Measurements from ENCODE around the gene ONECUT3.

Gene ONECUT3

DNA sequence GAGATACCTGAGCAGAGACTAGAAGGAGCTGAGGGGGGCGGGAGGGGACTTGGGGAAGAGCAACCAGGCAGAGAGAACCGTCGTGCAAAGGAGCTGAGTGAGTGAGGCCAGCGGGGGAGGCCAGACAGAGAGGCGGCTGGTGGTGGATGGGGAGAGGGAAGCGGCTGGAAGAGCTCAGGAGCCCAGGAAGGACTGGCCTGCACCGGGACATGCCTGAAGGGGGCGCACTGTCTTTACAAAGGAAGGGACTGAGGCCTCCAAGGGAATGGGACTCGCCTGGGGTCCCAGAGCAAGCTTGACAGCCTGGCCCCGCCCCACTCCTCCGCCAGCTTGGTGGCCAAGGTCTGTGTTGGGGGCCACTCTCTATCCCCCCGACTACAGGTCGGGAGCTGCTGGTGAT is 14.9 kb downstream of the ONECUT3 start:
- no peak for DNase-seq (ENCODE audit: low read depth, low spot score)

DNA sequence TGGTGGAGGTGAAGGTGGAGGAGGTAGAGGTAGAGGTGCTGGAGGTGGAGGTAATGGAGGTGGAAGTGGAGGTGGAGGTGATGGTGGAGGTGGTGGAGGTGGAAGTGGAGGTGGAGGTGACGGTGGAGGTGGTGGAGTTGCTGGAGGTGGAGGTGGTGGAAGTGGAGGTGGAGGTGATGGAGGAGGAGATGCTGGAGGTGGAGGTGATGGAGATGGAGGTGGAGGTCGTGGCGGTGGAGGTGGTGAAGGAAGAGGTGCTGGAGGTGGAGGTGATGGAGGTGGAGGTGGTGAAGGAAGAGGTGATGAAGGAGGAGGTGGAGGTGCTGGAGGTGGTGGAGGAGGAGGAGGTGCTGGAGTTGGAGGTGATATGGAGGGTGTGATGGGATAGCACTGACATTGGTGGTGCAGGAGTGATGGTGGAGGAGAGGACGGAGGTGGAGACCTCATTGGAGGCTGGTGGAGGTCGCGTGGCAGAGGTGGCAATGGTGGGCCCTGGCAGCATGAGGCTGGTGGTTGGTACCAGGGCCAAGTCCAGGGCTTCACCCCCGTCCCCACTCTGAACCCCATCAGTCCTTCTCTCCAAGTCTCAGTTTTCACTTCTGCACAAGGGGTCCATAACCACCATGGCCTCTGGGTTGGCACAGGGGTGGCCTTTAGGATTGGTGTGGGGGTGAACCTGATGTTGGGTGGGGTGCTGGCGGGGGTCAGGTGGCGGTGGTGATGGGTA is 15.8 kb downstream of the ONECUT3 start:
- no peak for DNase-seq (ENCODE audit: low read depth, low spot score)

DNA sequence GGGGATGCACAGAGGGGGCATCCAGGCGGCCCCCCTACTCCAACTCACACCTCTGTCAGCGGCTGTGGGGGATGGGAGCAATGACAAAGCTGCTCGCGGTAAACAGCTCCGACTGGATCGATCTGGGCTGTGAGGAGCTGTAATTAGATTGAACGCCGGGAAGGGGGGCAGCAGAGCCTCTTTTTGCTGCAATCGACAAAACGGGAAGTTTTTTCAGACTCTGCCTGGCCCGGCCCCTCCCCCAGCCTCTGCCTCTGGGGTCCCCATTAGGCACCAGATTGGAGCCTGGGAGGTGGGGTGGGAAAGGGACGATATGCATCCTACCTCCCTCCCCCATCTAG is 16.3 kb downstream of the ONECUT3 start:
- no peak for DNase-seq (ENCODE audit: low read depth, low spot score)

DNA sequence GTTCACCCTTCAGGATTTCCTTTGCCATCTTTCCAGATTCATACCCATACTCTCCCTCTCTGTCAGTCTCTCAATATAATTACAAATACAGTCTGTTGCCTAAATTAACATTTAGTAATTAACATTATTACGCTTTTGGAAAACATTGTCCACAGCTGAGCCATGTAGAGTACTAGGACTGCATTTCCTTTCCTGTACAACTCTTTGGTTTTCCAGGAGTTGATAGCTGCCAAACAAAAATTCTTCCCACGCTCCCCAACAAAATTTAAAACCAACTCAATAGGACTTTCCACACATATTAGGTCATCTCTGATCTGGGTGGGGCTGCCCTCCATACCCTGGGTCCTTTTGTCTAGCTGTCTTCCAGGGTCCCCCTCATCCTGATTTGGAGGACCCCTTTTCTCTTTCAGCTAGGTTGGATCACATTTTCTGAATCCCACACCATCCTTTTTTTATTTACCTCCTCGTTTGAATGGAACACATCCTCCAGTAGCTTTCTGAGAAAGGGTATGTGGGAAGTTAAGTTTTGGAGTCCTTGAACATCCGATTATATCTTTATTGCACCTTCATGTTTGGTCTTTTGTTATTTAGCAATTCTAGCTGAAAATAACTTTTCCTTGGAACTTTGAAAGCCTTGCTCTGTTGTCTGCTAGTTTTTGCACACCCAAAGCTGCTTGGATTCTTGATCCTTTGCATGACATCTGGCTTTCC is 17.7 kb downstream of the ONECUT3 start:
- no peak for DNase-seq (ENCODE audit: low read depth, low spot score)

DNA sequence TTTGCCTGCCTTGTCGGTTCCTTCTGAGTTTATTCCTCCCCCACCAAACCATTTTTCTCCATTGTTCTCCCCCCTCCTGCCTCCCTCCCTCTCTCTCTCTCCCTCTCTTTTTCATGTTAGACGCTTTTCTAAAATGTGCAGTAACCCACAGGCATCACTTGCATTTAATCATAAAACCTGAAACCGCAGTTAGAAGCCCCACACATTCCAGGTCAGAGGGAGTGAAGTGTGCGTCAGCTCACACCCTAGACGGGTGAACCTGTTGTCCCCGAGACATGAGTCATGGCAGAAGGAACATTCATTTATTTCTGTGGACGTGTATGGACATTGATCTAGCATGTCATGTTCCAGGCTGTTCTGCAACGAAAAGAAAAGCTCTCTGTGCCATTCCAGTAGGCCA is 19.9 kb downstream of the ONECUT3 start:
- peak; percentile 37 for DNase-seq (ENCODE audit: low read depth, low spot score)

DNA sequence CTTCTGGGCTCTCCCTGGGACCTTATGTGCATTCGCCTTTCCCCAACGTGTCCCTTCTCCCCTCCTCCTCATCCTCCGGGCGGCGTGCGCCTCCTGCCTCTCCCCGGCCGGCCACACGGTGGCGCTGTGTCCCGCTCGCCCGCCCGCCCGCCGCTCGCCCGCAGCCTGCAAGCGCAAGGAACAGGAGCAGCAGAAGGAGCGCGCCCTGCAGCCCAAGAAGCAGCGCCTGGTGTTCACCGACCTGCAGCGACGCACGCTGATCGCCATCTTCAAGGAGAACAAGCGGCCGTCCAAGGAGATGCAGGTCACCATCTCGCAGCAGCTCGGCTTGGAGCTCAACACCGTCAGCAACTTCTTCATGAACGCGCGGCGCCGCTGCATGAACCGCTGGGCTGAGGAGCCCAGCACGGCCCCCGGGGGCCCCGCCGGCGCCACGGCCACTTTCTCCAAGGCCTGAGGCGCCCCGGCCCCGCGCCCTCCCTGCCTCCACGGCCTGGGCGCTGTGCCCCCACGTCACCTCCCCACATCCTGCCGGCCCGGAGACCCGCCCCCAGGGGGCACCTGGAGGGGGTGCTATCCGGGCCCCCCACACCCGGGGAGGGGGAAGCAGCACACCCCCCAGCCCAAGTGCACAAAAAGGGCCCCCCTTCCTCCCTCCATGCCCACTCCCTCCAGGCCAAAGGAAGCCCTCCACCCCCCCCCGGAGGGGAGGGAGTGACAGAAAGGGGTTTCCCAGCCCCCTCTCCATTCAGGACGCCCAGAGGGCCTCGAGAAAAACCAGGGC is 21.9 kb downstream of the ONECUT3 start:
- peak; percentile 33 for DNase-seq (ENCODE audit: low read depth, low spot score)

DNA sequence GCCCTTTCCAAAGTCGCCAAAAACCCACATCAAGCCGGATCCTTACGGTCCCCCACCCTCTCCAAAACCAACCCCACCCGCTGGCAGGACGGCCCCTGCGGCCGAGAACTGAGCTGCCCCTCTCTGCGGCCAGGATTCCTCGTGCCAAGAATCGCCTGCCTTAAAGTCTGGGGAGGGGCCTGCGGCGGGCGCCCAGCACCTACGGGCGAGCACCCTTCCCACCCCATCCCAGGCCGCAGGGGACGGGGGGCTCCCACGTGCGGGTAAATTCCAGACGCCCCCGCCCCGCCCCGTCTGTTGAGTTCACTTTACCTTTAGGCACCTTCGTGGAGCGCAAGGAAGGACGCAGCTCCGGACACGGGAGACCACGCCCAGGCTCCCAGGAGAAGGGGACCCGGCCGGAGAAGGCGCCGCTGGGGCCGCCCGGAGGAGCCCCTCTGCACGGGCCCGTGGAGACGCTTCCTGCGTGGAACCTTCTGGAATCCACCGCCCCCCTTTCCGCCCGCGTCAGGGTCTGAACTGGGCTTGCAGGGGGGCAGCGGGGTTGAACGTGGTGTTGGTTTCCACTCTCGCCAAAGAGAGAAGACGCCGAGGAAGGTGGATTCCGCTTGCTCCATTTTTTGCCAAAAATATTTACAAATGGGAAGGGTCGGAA is 22.8 kb downstream of the ONECUT3 start:
- DNase-seq (ENCODE audit: low read depth, low spot score), result no peak

DNA sequence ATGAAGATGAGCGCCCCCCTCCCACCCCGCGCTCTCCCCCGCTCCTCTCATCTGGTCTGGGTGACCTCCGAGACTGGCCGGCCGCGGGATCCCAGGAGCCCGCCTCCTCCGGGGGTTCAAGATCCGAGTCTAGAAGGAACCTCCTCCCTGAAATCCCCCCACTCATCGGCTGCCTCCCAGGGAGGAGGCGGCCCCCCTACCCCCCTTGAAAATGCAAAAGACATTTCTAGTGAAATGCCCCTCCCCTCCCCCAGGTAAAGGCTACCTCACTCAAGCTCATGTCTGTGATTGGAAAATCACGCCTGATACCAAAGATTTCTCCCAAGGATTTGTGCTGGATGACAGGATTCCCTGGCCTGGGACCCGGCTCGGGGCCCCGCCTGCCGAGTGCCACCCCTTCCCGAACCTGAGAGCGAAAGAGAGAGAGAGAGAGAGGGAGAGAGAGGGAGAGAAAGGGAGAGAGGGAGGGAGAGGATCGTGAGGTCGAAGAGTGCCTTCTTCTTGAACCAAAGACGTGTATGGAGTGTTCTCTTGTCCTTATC is 23.4 kb downstream of the ONECUT3 start:
- no peak for DNase-seq (ENCODE audit: low read depth, low spot score)

DNA sequence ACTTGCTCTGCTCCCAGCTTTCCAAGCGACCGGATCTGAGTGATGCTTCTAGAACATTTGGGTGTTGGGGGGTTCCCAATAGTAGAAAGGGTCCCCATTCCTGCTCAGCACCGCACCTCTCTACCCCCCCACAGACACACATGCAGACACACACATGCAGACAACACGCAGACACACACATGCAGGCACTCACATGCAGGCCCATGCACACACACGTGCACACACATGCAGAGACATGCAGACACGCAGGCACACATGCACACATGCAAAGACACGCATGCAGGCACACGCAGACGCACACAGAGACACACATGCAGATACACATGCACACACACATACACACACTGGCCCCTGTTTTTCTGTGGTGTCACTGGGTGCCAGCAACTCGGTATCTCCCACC is 23.8 kb downstream of the ONECUT3 start:
- DNase-seq (ENCODE audit: low read depth, low spot score), result no peak

DNA sequence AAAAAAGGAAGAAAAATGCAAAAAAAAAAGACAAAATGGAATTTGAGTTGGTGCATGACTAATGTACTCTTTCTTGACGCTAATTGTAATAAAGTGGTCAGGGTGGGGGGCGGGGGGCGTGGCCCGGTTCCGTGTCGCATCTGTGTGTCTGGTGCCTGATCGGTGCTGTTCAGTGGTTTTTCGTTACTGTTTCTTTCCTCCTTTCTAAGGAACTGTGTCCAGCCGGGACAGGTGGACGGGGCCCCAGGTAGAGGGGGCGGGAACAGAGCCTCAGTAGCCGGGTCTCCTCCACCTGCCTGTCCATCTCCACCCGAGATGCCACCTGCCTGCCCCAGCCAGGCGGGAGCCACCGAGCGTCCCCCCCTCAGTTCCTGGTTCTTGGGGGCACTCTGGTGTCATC is 26.3 kb downstream of the ONECUT3 start:
- DNase-seq (ENCODE audit: low read depth, low spot score), result no peak

DNA sequence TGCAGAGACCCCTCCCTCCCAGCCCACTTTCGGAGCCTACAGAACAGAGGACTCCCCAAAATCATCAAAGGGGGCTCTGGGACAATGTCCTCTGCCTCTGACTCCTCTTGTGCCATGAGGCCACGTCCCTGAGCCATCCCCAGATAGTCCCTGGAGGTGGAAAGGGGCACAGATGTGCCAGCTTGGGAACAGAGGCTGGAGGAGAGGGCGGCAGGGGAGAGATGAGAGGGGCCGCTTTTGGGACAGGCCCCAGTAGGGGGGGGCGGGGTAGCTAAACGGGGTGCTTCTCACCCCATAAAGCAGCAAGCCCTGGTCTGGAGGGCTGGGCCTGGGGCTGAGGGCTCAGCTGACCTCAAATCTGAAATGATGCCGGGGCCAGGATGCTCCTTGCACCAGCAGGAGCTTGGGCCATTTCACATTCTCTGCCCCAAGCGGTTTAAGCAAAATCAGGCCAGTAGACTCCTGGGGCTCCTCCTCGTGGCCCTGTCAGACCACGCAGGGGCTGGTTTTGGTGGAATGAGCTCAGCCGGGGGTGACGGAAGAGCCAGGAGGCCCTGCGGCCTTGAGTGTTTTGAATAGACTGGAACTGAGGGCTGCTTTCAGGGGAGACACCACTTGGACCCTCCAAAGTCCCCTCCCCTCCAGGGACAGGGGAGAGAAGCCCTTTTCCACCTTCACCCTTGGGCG is 27.1 kb downstream of the ONECUT3 start:
- peak; percentile 33 for DNase-seq (ENCODE audit: low read depth, low spot score)

DNA sequence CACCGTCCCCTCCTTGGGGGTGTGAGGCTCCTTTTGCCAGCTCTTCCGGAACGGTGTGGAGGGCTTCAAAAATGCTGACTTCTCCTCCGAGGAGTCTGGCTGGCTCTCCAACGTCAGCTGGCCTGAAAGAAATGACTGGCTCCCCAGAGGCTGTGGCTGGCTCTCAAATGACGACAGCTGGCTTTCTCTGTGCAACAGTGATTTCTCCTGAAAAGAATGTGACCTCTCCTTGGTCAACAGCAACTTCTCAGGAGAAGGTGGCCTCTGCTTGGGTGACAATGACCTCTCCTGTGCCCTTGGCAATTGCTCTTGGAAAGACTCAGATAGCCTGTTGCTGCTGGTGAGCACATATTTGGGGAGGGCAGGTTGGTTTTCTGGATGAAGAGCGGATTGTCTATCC is 29.2 kb downstream of the ONECUT3 start:
- no peak for DNase-seq (ENCODE audit: low read depth, low spot score)

DNA sequence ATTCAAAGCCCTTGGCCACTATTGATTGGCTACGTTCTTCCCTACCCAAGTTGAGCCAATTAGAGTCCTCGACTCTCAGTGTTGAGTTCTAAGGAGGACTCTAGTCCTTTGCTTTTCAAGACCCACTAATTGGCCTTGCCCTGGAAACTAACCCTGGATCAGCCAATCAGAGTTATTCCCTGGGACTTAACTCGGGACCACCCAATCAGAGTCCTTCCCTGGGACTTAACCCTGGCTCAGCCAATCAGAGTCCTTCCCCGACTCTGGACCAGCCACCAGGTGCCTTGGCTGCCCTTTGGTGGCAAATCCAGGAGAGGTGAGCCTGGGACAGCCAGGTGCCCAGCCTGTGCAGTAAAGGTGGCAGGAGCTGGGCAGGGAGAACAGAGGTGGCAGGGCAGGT is 30.0 kb downstream of the ONECUT3 start:
- DNase-seq (ENCODE audit: low read depth, low spot score), result no peak

DNA sequence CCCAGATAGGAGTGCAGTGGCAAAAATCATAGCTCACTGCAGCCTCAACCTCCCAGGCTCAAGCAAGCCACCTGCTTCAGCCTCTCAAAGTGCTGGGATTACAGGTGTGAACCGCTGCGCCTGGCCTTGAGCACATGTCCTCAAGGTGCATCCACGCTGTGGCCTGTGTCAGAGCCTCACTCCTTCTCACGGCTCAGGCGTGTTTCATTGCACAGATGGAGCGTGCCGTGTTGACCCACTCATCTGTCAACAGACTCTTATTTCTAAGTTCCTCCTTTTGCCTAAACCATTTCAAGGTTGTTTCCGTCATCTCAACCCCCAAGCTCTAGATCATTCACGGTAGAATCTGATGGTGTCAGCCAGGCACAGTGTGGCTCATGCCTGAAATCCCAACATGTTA is 30.6 kb downstream of the ONECUT3 start:
- no peak for DNase-seq (ENCODE audit: low read depth, low spot score)

DNA sequence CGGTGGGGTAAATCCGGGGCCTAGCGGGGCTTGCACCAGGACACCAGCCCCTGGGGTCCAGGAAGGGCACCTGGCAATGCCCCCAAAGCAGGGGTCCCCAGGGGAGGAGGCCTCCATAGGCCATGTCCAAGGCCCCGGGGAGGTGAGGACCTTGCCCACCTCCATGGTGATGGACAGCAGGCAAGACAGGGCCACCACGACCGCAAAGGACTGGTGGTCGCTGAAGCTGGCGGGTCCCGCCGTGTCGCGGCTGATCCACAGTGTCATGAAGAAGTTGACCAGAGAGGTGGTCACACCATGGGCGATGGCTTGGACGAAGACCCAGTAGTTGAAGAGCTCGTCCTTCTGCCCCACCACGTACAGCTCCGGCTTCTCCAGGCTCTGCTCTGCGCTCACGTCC is 32.0 kb downstream of the ONECUT3 start:
- no peak for DNase-seq (ENCODE audit: low read depth, low spot score)

DNA sequence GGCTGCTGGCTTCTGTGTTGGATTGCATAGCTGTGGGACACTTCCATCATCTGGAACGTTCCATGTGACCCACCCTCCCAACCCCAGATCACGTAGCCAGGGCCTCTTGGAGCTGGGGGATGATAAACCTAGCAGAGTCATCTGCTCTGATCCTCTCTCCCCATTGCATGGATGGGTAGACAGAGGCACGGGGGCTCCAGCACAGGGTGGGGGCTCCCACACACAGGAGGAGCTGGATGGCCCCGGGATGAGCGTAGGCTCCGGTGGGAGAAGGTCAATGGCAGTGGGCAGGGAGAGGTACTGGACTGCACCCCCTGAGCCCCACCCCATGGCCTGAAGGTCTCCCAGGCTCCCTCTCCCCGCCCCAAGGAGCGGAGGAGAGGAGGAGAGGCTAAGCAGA is 33.4 kb downstream of the ONECUT3 start:
- no peak for DNase-seq (ENCODE audit: low read depth, low spot score)

DNA sequence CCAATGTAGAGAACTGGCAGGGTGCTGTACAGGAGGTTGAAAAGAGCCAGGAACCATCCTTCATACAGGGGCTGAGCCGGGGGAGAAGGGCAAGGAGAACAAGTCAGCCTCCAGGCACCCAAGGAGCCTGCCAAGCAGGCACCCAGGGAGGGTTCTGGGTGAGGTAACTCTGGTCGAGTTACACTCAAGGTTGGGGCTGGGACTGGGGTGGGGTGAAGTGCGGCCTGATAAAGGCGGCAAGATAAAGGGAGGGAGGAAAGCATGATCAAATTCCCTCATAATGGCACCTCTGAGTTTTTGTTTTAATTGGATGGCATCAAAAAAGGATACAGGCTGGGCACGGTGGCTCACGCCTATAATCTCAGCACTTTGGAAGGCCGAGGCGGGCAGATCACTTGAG is 33.8 kb downstream of the ONECUT3 start:
- no peak for DNase-seq (ENCODE audit: low read depth, low spot score)

DNA sequence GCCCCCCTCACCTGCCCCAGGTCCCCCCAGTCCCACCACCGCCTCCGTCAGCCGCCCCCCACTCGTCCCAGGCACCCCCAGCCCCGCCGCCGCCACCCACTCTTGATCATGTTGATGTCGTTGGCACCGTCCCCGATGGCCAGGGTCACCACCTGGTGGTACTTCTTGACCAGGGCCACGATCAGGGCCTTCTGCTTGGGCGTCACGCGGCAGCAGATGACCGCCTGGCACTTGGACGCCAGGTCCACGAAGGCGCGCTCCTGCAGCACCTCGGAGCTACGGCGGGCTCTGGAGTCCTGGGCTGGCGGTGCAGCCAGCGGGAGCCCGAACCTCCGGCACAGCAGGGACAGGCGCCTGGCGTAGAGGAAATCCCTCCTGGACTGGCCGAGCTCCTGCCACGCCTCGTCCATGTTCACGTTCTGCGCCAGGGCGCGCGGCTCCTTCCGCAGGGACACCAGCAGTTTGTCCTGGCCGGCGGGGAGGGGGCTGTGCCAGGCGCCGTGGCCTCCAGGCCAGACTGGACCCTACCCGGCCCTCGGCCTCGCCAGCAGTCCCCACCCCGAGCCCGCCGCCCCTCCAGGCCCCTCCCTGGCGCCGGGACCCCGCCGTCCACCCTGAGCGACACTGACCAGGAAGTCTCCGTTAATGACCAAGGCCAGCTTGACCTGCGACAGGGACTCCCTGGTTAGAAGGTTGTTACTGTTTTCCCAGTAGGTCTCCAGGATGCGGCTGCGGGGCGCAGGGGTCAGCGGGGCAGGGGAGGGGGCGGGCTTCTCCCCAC is 36.1 kb downstream of the ONECUT3 start:
- DNase-seq (ENCODE audit: low read depth, low spot score), result no peak

DNA sequence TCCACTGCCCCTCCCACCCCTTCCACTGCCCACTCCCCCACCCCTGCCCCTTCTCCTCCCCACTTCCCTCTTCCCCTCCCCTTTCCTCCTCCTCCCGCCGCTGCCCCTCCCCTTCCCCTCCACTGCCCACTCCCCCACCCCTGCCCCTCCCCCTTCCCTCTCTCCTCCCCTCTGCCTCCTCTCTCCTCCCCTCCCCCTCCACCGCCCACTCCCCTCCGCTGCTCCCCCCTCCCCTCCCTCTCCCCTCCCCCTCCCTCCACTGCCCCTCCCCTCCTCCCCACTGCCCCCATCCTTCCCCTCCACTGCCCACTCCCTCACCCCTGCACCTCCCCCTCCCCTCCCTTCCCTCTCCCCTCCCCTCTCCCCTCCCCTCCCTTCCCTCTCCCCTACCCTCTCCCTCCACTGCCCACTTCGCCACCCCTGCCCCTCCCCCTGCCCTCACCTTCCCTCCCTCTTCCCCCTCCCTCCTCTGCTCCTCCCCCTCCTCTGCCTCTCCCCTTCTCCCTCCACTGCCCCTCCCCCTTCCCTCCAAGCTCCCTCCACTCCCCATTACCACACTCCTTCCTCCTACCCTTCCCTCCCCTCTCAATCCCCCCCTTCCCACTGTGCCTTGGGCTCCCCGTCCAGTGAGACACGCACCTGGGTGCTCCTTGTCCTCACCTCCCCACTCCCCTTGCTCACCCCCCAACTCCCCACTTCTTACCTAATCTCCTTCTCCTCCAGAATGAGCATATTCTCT is 36.9 kb downstream of the ONECUT3 start:
- no peak for DNase-seq (ENCODE audit: low read depth, low spot score)

DNA sequence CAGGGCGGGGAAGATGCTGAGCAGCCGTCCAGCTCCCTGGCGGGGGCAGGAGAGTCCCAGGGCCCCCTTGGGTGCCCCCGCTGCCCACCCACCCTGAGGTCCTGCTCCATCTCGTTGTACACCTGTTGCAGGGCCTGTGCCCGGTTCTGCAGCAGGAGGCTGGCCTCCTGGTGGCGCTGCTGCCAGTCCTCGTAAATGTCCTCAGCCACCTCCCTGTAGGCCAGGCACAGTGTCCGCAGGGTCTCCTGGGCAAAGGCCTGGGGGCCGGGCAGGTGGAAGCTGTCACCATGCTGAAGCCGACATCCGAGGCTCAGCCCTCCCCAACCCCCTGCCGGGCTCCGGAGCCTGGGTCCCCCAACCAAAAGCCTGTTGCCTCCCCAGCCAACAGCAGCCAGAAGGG is 38.6 kb downstream of the ONECUT3 start:
- no peak for DNase-seq (ENCODE audit: low read depth, low spot score)

Measured in astrocyte of the hippocampus (primary cell).